Activated T-helper 17 cell treated with anti-CD3 and anti-CD28 coated beads, Interleukin-2, amount 50 U/mL, for 72 hours (primary cell): ENCODE results near the gene SMIM27. TPM values are rescaled to one million over a fixed set of nuclear protein-coding genes. Genes with fewer than 3 reads are reported as not detected.
"Not testable (repeated sequence)": the region's sequence is repeated elsewhere in the genome, so short reads cannot be mapped to it uniquely, and the experiment has no call there.

Experiments
- ATAC-seq: fragments of 150-1000 bp; cut with Tn5 transposase; replicated peaks from 2 replicates; pipeline ENCODE4 v1.10.0; 2021; ENCODE audit warnings: mild to moderate bottlenecking, moderate library complexity
- H3K27ac Mint-ChIP-seq: one replicate; pipeline ENCODE4 v1.8.0; 2022; ENCODE audit warnings: mixed read lengths
- H3K27me3 Mint-ChIP-seq: one replicate; pipeline ENCODE4 v1.8.0; 2022; ENCODE audit warnings: mixed read lengths
- H3K36me3 Mint-ChIP-seq: one replicate; pipeline ENCODE4 v1.8.0; 2022; ENCODE audit warnings: low read depth, mild to moderate bottlenecking, mixed read lengths
- H3K4me1 Mint-ChIP-seq: one replicate; pipeline ENCODE4 v1.8.0; 2022; ENCODE audit warnings: mixed read lengths
- H3K4me3 Mint-ChIP-seq: one replicate; pipeline ENCODE4 v1.8.0; 2022; ENCODE audit warnings: mild to moderate bottlenecking, mixed read lengths
- H3K9me3 Mint-ChIP-seq: one replicate; pipeline ENCODE4 v1.8.0; 2022; ENCODE audit warnings: mixed read lengths
- total RNA-seq, 2 donors: library from RNA; stranded (reverse); gene quantifications; one replicate each; pipeline ENCODE4 v1.2.3, GENCODE V29; 2022

SMIM27 gene, protein sequence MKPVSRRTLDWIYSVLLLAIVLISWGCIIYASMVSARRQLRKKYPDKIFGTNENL
- 10 to 100 TPM; 10.5 to 11.8 TPM for total RNA-seq

DNA sequence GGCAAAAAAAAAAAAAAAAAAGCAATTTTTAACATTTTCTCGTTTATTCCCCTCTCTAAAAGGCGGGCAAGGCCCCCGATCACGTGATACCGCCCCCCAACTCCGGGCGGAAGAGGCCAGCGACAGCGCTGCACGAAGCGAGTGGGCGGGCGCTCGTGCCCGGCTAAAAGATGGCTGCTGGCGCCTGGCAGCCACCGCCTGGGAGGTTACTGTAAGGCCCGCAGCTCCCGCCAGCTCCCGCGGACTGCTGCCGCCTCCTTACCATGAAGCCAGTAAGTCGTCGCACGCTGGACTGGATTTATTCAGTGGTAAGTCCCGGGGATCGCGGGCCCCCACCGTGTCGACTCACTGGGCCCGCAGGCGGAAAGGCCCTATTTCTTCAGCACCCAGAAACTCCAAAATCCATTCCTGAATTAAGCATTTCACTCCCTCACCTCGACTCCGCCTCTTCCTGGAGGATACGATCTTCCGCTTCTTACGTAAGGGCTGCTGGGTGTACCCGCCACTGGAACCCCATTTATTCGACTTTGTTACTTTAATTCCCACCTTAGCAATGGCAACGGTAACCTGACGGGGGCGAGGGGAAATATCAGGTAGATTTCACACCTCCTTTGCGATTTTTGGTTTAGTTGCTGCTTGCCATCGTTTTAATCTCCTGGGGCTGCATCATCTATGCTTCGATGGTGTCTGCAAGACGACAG, at the start of gene SMIM27, which contains the start of gene TOPORS:
Gene SMIM27, plus strand, starts transcription at position 156 of the 701 bp plus-strand sequence. Its CDS starts 108 bp downstream, at position 264.
Gene TOPORS, minus strand, starts transcription at position 415 of the 701 bp plus-strand sequence. Its CDS starts 150 bp downstream, at position 265.
- Mint-ChIP-seq H3K27me3 (no peaks in the 10 kb centered on the region), H3K27ac (peak within 1 kb of the TSS; percentile 99), H3K36me3 (peaks cover 63% of the 10 kb centered on the region), H3K9me3 (no peaks in the 10 kb centered on the region), H3K4me1 (peaks cover 9% of the 10 kb centered on the region), H3K4me3 (peak within 1 kb of the TSS; percentile 99)
- ATAC-seq = peak; percentile 86

DNA sequence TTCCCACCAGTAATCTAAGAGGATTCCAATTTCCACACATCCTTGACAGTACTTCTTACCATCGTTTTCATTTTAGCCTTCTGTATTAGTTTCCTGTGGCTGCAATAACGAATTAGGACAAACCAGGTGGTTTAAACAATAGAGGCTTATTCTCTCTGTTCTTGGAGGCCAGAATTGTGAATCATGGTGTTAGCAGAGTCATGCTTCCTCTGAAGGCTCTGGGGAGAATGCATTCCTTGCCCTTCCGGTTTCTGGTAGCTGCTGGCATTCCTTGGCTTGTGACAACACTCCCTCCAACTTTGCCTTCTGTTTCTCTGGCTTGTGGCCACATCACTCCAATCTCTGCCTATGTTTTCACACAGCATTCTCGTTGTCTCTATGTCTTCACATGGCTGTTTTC, 49.7 kb upstream of the SMIM27 start:
- Mint-ChIP-seq H3K4me3 (no peak overlapping the region), H3K36me3 (peaks cover 32% of the 10 kb centered on the region), H3K27me3 (no peaks in the 10 kb centered on the region), H3K27ac (no peak overlapping the region), H3K4me1 (no peaks in the 10 kb centered on the region), H3K9me3 (no peaks in the 10 kb centered on the region)
- no peak for ATAC-seq

DNA sequence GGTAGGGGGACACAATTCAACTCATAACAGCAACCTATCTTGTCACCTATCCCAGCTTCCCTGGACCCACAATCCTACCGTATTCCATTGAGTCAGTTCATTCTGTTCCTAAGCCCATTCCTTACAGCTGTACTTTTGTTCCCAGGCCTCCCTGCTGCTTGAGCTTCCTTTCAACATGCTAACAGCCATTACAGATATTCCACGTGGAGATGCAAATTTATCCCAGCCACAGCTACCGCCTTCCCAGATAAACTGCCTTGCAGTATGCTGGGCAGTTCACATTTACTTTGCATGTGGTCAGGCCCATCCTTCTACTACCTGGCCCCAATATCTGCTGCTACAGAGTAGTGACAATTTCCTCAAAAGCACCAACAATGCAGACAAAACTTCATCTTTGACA, 49.1 kb upstream of the SMIM27 start:
- H3K9me3 Mint-ChIP-seq = no peaks in the 10 kb centered on the region
- no peaks in the 10 kb centered on the region for H3K4me1 Mint-ChIP-seq
- no peak for ATAC-seq
- H3K27ac Mint-ChIP-seq = no peak overlapping the region
- H3K36me3 Mint-ChIP-seq = peaks cover 28% of the 10 kb centered on the region
- H3K4me3 Mint-ChIP-seq = no peak overlapping the region
- no peaks in the 10 kb centered on the region for H3K27me3 Mint-ChIP-seq

DNA sequence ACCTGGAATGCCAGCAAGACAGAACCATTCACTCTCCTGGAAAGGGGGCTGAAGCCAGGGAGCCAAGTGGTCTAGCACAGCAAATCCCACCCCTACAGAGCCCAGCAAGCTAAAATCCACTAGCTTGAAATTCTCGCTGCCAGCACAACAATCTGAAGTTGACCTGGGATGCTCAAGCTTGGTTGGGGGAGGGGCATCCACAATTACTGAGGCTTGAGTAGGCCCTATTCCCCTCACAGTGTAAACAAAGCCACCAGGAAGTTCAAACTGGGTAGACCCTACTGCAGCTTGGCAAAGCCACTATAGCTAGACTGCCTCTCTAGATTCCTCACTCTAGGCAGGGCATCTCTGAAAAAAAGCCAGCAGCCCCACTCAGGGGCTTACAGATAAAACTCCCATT, 43.4 kb upstream of the SMIM27 start:
- Mint-ChIP-seq H3K27me3 (no peaks in the 10 kb centered on the region), H3K9me3 (no peaks in the 10 kb centered on the region), H3K4me3 (no peak overlapping the region), H3K27ac (no peak overlapping the region), H3K36me3 (peaks cover 6% of the 10 kb centered on the region), H3K4me1 (peaks cover 27% of the 10 kb centered on the region)
- ATAC-seq = no peak

DNA sequence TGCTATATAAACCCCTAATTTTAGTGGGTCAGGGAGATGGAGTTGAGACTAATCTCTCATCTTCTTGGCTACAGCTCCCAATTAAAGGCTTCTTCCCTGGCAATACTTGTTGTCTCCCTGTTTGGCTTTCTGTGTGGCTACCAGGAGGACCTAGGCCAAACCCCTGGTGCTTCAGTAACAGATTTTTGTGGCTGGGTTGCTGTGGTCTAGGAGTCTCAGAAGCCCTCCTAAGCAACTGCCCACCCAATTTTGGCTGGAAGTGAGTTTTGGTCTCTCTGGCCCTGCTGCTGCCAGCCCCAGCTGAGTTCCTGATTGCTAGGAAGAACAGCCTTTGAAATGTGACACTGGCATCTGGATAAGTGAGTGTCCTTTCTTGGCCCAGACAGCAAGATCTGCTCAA, 35.9 kb upstream of the SMIM27 start:
- Mint-ChIP-seq H3K27me3 (no peaks in the 10 kb centered on the region), H3K36me3 (peaks cover 27% of the 10 kb centered on the region), H3K4me1 (peaks cover 19% of the 10 kb centered on the region), H3K4me3 (no peak overlapping the region), H3K9me3 (no peaks in the 10 kb centered on the region), H3K27ac (peak overlapping the region; percentile 65)
- ATAC-seq = no peak

DNA sequence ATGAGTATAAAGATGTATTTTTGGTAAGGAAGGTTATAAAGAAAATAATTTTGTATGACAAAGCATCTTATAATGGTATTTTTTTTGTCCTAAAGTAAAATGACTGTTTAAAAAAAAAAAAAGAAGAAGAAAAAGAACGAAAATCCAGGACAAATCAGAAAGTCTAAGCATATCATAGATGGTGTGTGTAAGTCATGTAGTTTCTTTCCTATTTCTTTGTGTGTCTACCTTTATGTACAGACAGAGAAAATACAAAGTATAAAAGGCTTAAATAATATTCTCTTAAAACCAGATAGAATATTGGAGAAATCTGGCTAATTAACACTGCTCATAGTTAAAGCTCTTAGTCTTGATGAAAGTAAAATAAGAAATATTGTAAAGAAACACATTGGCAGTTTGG, 33.9 kb upstream of the SMIM27 start:
- Mint-ChIP-seq H3K4me1 (peaks cover 17% of the 10 kb centered on the region), H3K9me3 (no peaks in the 10 kb centered on the region), H3K27me3 (no peaks in the 10 kb centered on the region), H3K4me3 (no peak overlapping the region), H3K27ac (no peak overlapping the region), H3K36me3 (peaks cover 27% of the 10 kb centered on the region)
- no peak for ATAC-seq

DNA sequence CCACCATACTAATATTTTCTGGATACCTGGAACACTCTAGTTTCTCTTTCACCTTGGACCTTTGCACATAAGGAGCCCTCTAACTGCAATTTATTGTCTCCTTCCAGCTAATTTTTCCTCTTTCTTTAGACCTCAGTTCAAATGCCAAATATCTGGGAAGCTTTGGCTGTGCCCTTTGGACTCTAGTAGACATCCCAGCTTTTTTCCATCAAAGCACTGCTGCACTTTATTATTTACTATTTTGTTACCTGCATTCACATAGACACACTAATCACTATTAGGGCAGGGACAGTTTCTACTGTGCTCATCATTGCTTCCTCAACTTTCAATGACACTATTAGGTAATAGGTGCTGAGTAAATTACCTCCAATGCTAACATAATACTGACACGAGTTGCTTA, 28.2 kb upstream of the SMIM27 start:
- Mint-ChIP-seq H3K9me3 (no peaks in the 10 kb centered on the region), H3K4me3 (peak overlapping the region; percentile 91), H3K36me3 (no peaks in the 10 kb centered on the region), H3K27ac (peak overlapping the region; percentile 3), H3K4me1 (peaks cover 32% of the 10 kb centered on the region), H3K27me3 (no peaks in the 10 kb centered on the region)
- no peak for ATAC-seq

DNA sequence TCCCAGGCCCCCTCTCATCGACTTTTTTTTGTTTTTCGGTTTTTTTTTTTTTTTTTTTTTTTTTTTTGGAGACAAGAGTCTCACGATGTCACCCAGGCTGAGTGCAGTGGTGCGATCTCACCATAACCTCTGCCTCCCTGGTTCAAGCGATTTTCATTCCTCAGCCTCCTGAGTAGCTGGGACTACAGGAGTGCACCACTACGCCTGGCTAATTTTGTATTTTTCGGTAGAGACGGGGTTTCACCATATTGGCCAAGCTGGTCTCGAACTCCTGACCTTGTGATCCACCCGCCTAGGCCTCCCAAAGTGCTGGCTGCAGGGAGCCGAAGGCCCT, 27.6 kb upstream of the SMIM27 start:
- H3K36me3 Mint-ChIP-seq, H3K27me3 Mint-ChIP-seq, H3K27ac Mint-ChIP-seq, ATAC-seq, H3K9me3 Mint-ChIP-seq: not testable (repeated sequence)
- peak overlapping the region; percentile 91 for H3K4me3 Mint-ChIP-seq
- H3K4me1 Mint-ChIP-seq = peaks cover 32% of the 10 kb centered on the region

DNA sequence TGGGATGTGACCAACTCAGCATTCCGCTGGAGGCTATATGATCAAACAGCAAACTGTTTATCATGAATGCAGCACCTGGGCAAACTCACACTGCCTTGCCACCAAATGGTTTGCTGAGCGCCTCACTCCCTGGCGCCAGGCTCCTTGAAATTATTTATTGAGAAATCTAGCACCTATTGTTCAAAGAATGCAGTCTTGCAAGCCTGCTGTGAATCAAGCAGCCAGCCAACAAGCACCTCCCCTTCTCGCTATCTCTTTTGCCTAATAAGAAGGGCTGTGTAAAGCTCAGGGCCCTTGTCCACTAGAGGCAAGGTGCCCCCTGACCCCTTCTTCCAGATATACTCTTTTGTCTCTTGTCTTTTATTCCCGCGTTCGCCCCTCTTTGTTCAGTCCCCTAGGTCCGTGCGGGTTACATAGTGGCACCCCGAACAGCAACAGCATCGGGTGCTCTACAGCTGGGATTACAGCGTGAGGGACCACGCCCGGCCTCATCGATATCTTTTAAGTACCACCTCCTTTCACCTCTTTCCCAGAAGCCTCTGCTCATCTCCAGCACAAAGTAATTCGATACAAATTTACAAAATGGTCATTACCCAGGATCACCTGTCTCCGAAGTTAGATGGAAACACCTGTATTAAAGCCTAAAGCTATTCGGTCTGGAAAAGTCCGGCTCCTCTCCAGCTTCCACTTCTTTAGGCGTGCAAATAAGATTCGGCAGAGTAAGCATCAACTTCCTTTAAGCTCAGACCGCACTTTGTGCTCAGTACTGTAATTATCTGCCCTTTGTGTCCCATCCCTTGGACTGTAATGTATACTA, 27.0 kb upstream of the SMIM27 start:
- Mint-ChIP-seq H3K36me3 (no peaks in the 10 kb centered on the region), H3K9me3 (no peaks in the 10 kb centered on the region), H3K27me3 (no peaks in the 10 kb centered on the region), H3K27ac (peak overlapping the region; percentile 72), H3K4me3 (peak overlapping the region; percentile 91), H3K4me1 (peaks cover 32% of the 10 kb centered on the region)
- ATAC-seq = peak; percentile 37

DNA sequence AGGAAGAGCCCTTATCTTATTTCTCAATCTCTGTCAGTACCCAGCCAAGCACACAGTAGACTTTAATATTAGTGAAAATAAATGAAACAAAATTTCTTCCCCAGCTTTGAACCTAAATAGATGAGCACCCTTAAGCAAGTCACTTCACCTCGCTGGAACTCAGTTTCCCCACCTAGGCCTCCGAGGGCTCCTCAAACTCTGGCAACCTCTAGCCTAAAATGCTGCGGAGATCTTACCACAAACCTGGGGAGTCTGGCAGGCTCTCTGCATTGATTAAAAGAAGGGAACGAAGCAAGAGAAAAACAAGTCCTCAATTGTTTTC, 26.5 kb upstream of the SMIM27 start:
- peak overlapping the region; percentile 72 for H3K27ac Mint-ChIP-seq
- peak overlapping the region; percentile 91 for H3K4me3 Mint-ChIP-seq
- ATAC-seq = peak; percentile 11
- no peaks in the 10 kb centered on the region for H3K36me3 Mint-ChIP-seq
- no peaks in the 10 kb centered on the region for H3K27me3 Mint-ChIP-seq
- peaks cover 32% of the 10 kb centered on the region for H3K4me1 Mint-ChIP-seq
- no peaks in the 10 kb centered on the region for H3K9me3 Mint-ChIP-seq

DNA sequence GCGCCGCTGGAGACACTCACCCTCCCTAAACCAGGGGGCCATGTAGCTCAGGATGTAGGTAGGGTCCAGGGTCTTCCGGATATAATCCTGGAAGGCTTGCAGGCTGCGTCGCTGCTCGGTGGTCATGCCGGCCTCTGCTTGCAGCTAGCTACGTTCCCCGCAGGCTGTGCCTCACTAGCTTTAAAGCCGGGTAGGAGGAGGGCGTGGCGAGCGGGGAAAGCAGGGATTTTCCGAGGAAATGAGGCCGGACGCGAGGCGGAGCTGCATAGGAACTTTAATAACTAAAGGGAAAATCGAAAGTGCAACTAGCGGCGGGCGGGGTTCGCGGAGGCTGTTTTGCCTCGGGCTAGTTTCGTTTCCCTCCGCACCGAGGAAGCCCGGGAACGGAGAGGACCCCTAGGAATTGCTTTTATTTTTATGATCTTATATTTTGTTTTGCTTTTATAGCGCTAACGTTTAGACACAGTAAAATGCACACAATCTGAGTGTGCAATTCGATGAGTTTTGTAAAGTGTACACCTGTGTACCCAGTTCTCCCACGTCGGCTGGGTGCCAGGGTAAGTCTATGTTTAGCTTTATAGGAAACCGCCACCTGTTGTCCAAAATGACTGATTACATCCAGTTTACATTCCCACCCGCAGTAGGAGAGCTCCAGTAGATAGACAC, 26.0 kb upstream of the SMIM27 start, which contains the start of gene RIGI:
Gene RIGI, minus strand, starts transcription at position 156 of the 666 bp plus-strand sequence. Its CDS starts 30 bp downstream, at position 126.
- H3K9me3 Mint-ChIP-seq = no peaks in the 10 kb centered on the region
- peaks cover 32% of the 10 kb centered on the region for H3K4me1 Mint-ChIP-seq

DNA sequence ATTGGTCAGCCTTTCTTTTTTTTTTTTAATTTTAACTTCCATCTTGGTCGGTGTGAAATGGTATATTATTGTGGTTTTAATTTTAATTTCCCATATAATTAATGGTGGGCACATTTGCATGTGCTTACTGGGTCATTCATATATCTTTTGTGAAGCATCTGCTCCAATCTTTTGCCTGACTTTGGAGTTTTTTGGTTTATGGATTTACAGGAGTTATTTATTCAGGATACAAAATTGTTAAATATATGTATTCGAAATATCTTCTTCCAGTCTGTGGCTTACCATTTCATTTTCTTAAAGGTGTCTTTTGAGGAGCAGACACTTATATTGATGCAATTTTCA, 25.4 kb upstream of the SMIM27 start:
- ATAC-seq = no peak
- H3K4me1 Mint-ChIP-seq = peaks cover 32% of the 10 kb centered on the region
- H3K27me3 Mint-ChIP-seq = no peaks in the 10 kb centered on the region
- H3K9me3 Mint-ChIP-seq = no peaks in the 10 kb centered on the region
- H3K4me3 Mint-ChIP-seq = peak overlapping the region; percentile 91
- H3K27ac Mint-ChIP-seq = peak overlapping the region; percentile 72
- H3K36me3 Mint-ChIP-seq = no peaks in the 10 kb centered on the region

More for the DNA sequence above, 26.0 kb upstream of the SMIM27 start, which contains the start of gene RIGI:
- Mint-ChIP-seq H3K36me3 (no peaks in the 10 kb centered on the region), H3K27me3 (no peaks in the 10 kb centered on the region), H3K4me3 (peak within 1 kb of the TSS; percentile 91), H3K27ac (peak within 1 kb of the TSS; percentile 72)
- ATAC-seq = peak; percentile 86

DNA sequence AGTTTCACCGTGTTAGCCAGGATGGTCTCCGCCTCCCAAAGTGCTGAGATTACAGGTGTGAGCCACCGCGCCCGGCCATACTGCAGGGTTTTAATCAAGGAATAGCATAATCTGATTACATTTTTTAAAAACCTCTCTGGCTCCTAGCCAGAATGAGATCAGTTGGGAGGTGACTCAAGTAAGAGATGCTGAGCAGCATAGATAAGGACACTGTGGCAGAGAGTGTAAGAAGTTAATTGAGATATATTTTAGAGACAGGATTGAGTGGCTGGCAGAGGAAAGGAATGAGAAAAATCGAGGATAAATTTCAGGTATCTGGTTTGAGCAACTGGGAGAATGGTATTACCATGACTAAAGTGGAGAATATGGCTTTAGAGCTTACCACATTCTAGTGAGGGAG, 18.8 kb upstream of the SMIM27 start:
- ATAC-seq = no peak
- Mint-ChIP-seq H3K4me3 (no peak overlapping the region), H3K27ac (no peak overlapping the region), H3K36me3 (peaks cover 5% of the 10 kb centered on the region), H3K27me3 (no peaks in the 10 kb centered on the region), H3K4me1 (peaks cover 7% of the 10 kb centered on the region), H3K9me3 (no peaks in the 10 kb centered on the region)

DNA sequence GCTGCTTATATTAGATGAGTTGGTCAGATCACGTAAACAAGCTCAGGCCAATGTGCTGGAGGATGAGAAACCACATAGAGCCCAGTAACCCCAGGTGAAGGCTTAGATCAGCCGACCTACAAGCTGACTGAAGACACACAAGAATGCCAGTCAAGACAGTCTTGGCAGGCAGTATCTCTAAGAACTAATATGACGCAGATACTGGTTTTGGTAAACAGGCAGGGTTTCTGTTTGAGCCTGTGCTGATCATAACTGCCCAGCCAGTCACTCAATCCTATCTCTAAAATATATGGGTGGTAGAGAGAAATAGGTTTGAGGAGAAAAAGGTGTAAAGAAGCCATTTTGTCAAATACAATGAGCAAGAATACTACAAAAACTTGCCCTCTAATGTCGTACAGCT, 18.3 kb upstream of the SMIM27 start:
- no peak for ATAC-seq
- Mint-ChIP-seq H3K4me3 (no peak overlapping the region), H3K27me3 (no peaks in the 10 kb centered on the region)

More for the DNA sequence above, 18.3 kb upstream of the SMIM27 start:
- peaks cover 7% of the 10 kb centered on the region for H3K4me1 Mint-ChIP-seq
- no peak overlapping the region for H3K27ac Mint-ChIP-seq
- peaks cover 5% of the 10 kb centered on the region for H3K36me3 Mint-ChIP-seq
- H3K9me3 Mint-ChIP-seq = no peaks in the 10 kb centered on the region
